DMS114 treated with DMSO at 0.1 percent for 48 hours (cell line): ENCODE results near the gene PGBD5.

Source experiments
- DNase-seq: peaks from one replicate; lab custom pipeline; 2025; ENCODE audit not compliant: unreplicated experiment; lab: John Stamatoyannopoulos, UW

The PGBD5 gene

GRCh38 chr1:230307213-230307612 lies 118.9 kb downstream of the PGBD5 start:
- no peak for DNase-seq

GRCh38 chr1:230306169-230306568 lies 120.0 kb downstream of the PGBD5 start:
- no peak for DNase-seq

- no peak for DNase-seq
Observed at GRCh38 chr1:230303822-230304221, 122.3 kb downstream of the PGBD5 start.

GRCh38 chr1:230303069-230303468 lies 123.1 kb downstream of the PGBD5 start:
- DNase-seq, result no peak

GRCh38 chr1:230301822-230302221 lies 124.3 kb downstream of the PGBD5 start:
- no peak for DNase-seq

GRCh38 chr1:230301322-230301721 lies 124.8 kb downstream of the PGBD5 start:
- DNase-seq, result no peak

- no peak for DNase-seq
Observed at GRCh38 chr1:230300322-230301301, 125.5 kb downstream of the PGBD5 start.

GRCh38 chr1:230299191-230300006 lies 126.7 kb downstream of the PGBD5 start:
- DNase-seq, result no peak

GRCh38 chr1:230295367-230295766 lies 130.8 kb downstream of the PGBD5 start:
- DNase-seq, result no peak

GRCh38 chr1:230293390-230293700 lies 132.8 kb downstream of the PGBD5 start:
- no peak for DNase-seq

GRCh38 chr1:230292689-230293389 lies 133.3 kb downstream of the PGBD5 start:
- no peak for DNase-seq

GRCh38 chr1:230291731-230292620 lies 134.2 kb downstream of the PGBD5 start:
- DNase-seq, result no peak

GRCh38 chr1:230289350-230289644 lies 136.8 kb downstream of the PGBD5 start:
- no peak for DNase-seq

GRCh38 chr1:230288641-230289349 lies 137.3 kb downstream of the PGBD5 start:
- DNase-seq, result no peak

- DNase-seq, result no peak
Observed at GRCh38 chr1:230287674-230288315, 138.3 kb downstream of the PGBD5 start.

- DNase-seq, result no peak
Observed at GRCh38 chr1:230286890-230287269, 139.3 kb downstream of the PGBD5 start.

GRCh38 chr1:230286166-230286889 lies 139.8 kb downstream of the PGBD5 start:
- no peak for DNase-seq

- no peak for DNase-seq
Observed at GRCh38 chr1:230285351-230285750, 140.8 kb downstream of the PGBD5 start.

- no peak for DNase-seq
Observed at GRCh38 chr1:230284891-230285290, 141.2 kb downstream of the PGBD5 start.
